ENCODE measurements around the gene IDI1.
A peak's percentile ranks its signal among the peaks of the same experiment; 100 is the strongest.

Gene IDI1

DNA sequence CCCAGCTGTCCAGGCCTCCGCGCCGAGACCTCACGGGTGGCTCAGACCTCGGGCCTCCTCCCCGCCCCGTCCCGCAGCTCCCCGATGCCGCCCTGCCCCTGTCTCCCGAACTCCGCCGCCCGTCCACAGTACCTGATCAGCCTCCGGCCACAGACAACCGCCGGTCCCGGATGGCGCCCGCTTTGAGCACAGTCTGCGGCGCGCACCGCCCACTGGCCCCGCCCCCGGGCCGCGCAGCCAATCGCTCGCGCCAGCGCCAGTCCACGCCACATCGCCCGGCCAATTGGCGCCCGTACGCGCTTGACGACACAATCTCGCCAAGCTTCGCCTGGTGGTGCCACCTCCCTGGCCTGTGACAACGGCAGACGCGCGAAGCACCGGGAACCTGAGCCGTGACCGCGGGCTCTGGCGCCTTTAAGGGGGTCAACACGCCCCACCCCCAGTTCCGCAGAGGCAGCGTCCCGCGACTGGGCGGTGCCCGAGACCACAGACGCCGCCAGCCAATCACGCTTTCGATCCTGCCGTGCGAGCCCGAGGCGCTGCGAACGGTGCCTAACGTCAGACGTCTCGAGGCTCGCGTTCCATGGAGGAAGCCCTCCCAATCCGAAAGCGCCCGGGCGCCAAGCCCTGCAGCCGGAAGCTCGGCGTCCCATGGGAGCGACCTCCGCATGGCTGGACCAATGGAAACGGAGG is at the start of gene IDI1:
Gene IDI1 (minus strand): TSS at position 388 of the 693 bp plus-strand sequence. CDS start 116 bp downstream, at position 272.
- ATAC-seq, result peak; percentile 92
- TF ChIP-seq TOX (CRISPR knock-in tag; IDR thresholded peaks at IDR 0.05; ENCODE audit: borderline replicate concordance) (0 out of 2 replicates have a peak, but pooled peaks have one; percentile 19), ZFP3 (CRISPR knock-in tag; IDR thresholded peaks at IDR 0.05) (0 out of 2 replicates have a peak, but pooled peaks have one; percentile 37), PPARA (CRISPR knock-in tag; IDR thresholded peaks at IDR 0.05; ENCODE audit: borderline replicate concordance) (no peak), ZC3H10 (CRISPR knock-in tag; IDR thresholded peaks at IDR 0.05) (no peak)
- TF ChIP-seq, protein P1, sequence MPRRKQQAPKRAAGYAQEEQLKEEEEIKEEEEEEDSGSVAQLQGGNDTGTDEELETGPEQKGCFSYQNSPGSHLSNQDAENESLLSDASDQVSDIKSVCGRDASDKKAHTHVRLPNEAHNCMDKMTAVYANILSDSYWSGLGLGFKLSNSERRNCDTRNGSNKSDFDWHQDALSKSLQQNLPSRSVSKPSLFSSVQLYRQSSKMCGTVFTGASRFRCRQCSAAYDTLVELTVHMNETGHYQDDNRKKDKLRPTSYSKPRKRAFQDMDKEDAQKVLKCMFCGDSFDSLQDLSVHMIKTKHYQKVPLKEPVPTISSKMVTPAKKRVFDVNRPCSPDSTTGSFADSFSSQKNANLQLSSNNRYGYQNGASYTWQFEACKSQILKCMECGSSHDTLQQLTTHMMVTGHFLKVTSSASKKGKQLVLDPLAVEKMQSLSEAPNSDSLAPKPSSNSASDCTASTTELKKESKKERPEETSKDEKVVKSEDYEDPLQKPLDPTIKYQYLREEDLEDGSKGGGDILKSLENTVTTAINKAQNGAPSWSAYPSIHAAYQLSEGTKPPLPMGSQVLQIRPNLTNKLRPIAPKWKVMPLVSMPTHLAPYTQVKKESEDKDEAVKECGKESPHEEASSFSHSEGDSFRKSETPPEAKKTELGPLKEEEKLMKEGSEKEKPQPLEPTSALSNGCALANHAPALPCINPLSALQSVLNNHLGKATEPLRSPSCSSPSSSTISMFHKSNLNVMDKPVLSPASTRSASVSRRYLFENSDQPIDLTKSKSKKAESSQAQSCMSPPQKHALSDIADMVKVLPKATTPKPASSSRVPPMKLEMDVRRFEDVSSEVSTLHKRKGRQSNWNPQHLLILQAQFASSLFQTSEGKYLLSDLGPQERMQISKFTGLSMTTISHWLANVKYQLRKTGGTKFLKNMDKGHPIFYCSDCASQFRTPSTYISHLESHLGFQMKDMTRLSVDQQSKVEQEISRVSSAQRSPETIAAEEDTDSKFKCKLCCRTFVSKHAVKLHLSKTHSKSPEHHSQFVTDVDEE (CRISPR knock-in tag; IDR thresholded peaks at IDR 0.05), result peak; percentile 9; the same call in 1 of the 2 replicates

DNA sequence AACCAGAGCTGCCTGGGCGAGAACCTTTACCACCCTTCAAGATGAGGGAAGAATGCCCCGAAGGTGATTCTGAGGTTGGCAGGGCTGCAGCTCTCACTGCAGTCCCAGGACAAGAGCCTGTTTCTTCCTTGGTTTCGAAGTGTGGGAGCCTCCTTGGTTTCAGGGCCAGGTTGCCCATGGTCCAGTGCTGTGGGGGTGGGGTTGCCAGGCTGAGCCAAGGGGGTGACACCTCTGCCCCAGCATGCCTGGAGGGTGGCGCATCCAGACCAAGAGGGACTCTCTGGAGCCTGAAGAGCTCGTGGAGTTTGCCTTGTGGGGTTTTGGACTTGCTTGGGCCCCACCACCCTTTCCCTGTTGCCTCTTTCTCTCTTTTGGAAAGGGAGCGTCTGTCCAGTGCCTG is 48.5 kb upstream of the IDI1 start:
- no peak for ATAC-seq
- TF ChIP-seq, protein P2, sequence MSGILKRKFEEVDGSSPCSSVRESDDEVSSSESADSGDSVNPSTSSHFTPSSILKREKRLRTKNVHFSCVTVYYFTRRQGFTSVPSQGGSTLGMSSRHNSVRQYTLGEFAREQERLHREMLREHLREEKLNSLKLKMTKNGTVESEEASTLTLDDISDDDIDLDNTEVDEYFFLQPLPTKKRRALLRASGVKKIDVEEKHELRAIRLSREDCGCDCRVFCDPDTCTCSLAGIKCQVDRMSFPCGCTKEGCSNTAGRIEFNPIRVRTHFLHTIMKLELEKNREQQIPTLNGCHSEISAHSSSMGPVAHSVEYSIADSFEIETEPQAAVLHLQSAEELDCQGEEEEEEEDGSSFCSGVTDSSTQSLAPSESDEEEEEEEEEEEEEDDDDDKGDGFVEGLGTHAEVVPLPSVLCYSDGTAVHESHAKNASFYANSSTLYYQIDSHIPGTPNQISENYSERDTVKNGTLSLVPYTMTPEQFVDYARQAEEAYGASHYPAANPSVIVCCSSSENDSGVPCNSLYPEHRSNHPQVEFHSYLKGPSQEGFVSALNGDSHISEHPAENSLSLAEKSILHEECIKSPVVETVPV (CRISPR knock-in tag; IDR thresholded peaks at IDR 0.05), result no peak

DNA sequence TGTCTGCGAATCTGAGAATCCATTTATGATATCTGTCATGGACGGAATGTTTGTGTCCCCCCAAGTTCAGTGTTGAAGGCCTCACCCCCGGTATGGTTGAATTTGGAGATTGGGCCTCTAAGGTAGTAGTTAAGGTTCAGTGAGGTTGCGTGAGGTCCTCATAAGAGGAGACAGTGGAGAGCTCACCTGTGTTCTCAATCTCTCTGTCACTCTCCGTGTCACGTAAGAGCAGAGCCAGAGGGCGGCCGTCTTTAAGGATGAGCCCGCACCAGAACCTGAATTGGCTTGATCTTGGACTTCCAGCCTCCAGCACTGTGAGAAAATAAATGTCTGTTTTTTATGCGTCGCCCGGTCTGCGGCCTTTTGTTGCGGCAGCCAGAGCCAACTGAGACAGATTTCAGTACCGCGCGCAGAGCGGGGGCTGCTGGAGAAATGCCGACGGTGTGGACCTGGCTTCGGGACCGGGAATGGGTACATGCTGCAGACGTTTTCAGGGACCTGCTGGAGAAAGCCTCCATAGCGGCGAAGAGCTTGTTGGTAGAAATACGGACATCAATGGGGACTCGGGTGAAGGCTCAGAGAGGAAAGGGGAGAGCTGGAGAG is 47.5 kb upstream of the IDI1 start:
- no peak for ATAC-seq
- TF ChIP-seq, protein P3, sequence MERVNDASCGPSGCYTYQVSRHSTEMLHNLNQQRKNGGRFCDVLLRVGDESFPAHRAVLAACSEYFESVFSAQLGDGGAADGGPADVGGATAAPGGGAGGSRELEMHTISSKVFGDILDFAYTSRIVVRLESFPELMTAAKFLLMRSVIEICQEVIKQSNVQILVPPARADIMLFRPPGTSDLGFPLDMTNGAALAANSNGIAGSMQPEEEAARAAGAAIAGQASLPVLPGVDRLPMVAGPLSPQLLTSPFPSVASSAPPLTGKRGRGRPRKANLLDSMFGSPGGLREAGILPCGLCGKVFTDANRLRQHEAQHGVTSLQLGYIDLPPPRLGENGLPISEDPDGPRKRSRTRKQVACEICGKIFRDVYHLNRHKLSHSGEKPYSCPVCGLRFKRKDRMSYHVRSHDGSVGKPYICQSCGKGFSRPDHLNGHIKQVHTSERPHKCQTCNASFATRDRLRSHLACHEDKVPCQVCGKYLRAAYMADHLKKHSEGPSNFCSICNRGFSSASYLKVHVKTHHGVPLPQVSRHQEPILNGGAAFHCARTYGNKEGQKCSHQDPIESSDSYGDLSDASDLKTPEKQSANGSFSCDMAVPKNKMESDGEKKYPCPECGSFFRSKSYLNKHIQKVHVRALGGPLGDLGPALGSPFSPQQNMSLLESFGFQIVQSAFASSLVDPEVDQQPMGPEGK (CRISPR knock-in tag; IDR thresholded peaks at IDR 0.05; ENCODE audit: borderline replicate concordance), result no peak
- TF ChIP-seq ZNF8 (CRISPR knock-in tag; IDR thresholded peaks at IDR 0.05) (no peak), ISL1 (CRISPR knock-in tag; IDR thresholded peaks at IDR 0.05) (no peak), ZC3H10 (CRISPR knock-in tag; IDR thresholded peaks at IDR 0.05) (no peak), ZFP30 (CRISPR knock-in tag; IDR thresholded peaks at IDR 0.05) (no peak), ARNTL (CRISPR knock-in tag; IDR thresholded peaks at IDR 0.05; ENCODE audit: borderline replicate concordance, low read depth) (no peak)

DNA sequence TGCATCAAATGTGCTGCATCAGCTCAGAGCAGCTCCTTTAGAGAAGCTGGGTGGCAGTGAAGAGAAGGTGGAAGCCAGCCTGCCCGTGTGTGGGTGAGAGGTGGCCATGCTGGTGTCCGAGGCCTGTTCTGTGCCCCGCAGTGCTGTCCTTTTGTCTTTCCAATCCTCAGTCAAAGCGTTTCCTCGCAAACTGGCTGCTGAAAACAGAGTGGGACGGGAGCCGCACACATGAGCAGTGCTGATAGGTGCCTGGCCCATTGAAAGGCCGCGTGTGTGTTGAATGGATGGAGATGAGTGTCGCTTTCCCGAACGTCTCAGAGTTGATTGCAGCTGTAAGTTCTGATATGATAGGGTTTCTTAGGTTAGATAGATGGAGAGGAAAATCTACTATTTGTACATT is 46.6 kb upstream of the IDI1 start:
- TF ChIP-seq, protein P3 (CRISPR knock-in tag; IDR thresholded peaks at IDR 0.05; ENCODE audit: borderline replicate concordance), result no peak
- TF ChIP-seq ARNTL (CRISPR knock-in tag; IDR thresholded peaks at IDR 0.05; ENCODE audit: borderline replicate concordance, low read depth), result no peak
- no peak for TF ChIP-seq PPARA (CRISPR knock-in tag; IDR thresholded peaks at IDR 0.05; ENCODE audit: borderline replicate concordance)
- TF ChIP-seq CSDC2 (CRISPR knock-in tag; IDR thresholded peaks at IDR 0.05), result no peak
- no peak for TF ChIP-seq SNAI2 (CRISPR knock-in tag; IDR thresholded peaks at IDR 0.05)
- TF ChIP-seq, protein P4, sequence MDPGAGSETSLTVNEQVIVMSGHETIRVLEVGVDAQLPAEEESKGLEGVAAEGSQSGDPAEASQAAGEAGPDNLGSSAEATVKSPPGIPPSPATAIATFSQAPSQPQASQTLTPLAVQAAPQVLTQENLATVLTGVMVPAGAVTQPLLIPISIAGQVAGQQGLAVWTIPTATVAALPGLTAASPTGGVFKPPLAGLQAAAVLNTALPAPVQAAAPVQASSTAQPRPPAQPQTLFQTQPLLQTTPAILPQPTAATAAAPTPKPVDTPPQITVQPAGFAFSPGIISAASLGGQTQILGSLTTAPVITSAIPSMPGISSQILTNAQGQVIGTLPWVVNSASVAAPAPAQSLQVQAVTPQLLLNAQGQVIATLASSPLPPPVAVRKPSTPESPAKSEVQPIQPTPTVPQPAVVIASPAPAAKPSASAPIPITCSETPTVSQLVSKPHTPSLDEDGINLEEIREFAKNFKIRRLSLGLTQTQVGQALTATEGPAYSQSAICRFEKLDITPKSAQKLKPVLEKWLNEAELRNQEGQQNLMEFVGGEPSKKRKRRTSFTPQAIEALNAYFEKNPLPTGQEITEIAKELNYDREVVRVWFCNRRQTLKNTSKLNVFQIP (CRISPR knock-in tag; IDR thresholded peaks at IDR 0.05; ENCODE audit: borderline replicate concordance, low read depth), result no peak
- no peak for TF ChIP-seq OSR1 (CRISPR knock-in tag; IDR thresholded peaks at IDR 0.05)
- TF ChIP-seq, protein P2 (CRISPR knock-in tag; IDR thresholded peaks at IDR 0.05), result no peak
- no peak for ATAC-seq

All from SK-N-SH treated with all-trans-retinoic acid at 6 μM for 48 hours (cell line).